ES-I3 (cell line): Measurements from ENCODE around the gene SLC24A5.

ENCODE experiments used
- H3K36me3 ChIP-seq: 2 replicates; pipeline ENCODE4 v1.6.1; 2013; ENCODE audit warnings: mild to moderate bottlenecking, low read length, control low read depth, moderate library complexity; ENCODE audit not compliant: insufficient read depth
- H3K4me1 ChIP-seq: 2 replicates; pipeline ENCODE4 v1.6.1; 2013; ENCODE audit warnings: mild to moderate bottlenecking, control low read depth, low read length; ENCODE audit not compliant: insufficient read depth
- H3K9ac ChIP-seq: 2 replicates; pipeline ENCODE4 v1.6.1; 2013; ENCODE audit warnings: low read depth, mild to moderate bottlenecking, low read length, moderate library complexity
- H3K9me3 ChIP-seq: 2 replicates; pipeline ENCODE4 v1.6.1; 2013; ENCODE audit warnings: mild to moderate bottlenecking, low read length, moderate library complexity; ENCODE audit not compliant: control insufficient read depth, insufficient read depth

SLC24A5 gene

GRCh38 chr15:48186271-48186670 is 65.5 kb downstream of the SLC24A5 start:
- no peak overlapping the region for H3K9ac ChIP-seq
- no peaks in the 10 kb centered on the region; the same call in none of the 2 replicates for H3K9me3 ChIP-seq
- no peaks in the 10 kb centered on the region for H3K4me1 ChIP-seq
- H3K36me3 ChIP-seq, result no peaks in the 10 kb centered on the region

- H3K9me3 ChIP-seq, result no peaks in the 10 kb centered on the region
- peak overlapping the region; percentile 34; the same call in 1 of the 2 replicates for H3K9ac ChIP-seq
- H3K4me1 ChIP-seq, result no peaks in the 10 kb centered on the region
- no peaks in the 10 kb centered on the region for H3K36me3 ChIP-seq
Measured at GRCh38 chr15:48190932-48191573, 70.3 kb downstream of the SLC24A5 start.

- Histone ChIP-seq H3K36me3 (no peaks in the 10 kb centered on the region), H3K9me3 (no peaks in the 10 kb centered on the region), H3K9ac (peak within 1 kb of the TSS; percentile 34; the same call in 1 of the 2 replicates), H3K4me1 (no peaks in the 10 kb centered on the region)
Measured at GRCh38 chr15:48191574-48192225, 70.9 kb downstream of the SLC24A5 start, which contains the start of gene CTXN2. Gene CTXN2, plus strand, starts transcription at chr15:48191665. Its CDS starts 9,636 bp downstream, at chr15:48201301.
